HG03520 (cell line): ENCODE measurements around the gene UGGT2.
"Not testable (repeated sequence)": the region's sequence is repeated elsewhere in the genome, so short reads cannot be mapped to it uniquely, and the experiment has no call there.

Source experiments
- ATAC-seq: cut with Tn5 transposase; IDR thresholded peaks from one replicate; pipeline ENCODE4 v1.9.1; 2021; ENCODE audit warnings: mild to moderate bottlenecking, moderate library complexity; ENCODE audit not compliant: unreplicated experiment

Gene UGGT2

DNA sequence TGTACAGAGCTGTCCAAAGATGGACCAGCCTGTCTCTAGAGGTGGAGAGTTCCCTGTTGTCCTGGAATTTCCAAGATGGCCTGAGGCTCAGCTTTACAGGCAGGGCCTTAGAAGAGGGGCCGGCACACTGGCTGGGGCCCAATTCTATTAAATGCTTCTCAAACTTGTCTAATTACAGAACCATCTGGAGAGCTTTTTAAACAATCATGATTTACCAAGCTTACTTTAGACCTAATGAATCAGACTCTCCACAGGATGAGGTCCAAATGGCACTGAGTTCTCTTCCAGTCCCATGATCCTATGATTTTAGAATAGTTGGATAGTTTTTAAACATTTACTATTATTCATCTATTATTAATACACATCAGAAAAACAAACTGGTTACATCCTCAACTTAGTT is 252.8 kb downstream of the UGGT2 start:
- ATAC-seq = no peak

DNA sequence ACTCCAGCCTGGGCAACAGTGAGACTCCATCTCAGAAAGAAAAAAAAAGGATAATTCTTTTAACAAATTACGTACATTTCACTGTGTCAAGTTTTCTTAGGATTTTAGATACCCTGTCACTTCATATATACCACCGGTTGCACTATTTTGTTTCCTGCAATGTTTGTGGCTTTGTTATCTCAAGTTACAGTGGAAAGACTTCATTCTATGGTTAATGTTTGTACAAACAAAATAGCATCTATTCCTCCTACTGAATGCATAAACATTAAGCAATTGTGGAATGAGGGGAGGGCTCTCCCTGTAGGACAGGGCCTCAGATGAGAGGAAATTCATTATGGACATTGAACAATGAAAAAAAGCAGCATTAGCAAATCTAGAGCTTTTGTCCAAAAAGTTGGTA is 256.2 kb downstream of the UGGT2 start:
- ATAC-seq = no peak

- no peak for ATAC-seq
Measured at GRCh38 chr13:95793781-95794180, 259.4 kb downstream of the UGGT2 start.

GRCh38 chr13:95793018-95793555 is 260.1 kb downstream of the UGGT2 start:
- no peak for ATAC-seq

DNA sequence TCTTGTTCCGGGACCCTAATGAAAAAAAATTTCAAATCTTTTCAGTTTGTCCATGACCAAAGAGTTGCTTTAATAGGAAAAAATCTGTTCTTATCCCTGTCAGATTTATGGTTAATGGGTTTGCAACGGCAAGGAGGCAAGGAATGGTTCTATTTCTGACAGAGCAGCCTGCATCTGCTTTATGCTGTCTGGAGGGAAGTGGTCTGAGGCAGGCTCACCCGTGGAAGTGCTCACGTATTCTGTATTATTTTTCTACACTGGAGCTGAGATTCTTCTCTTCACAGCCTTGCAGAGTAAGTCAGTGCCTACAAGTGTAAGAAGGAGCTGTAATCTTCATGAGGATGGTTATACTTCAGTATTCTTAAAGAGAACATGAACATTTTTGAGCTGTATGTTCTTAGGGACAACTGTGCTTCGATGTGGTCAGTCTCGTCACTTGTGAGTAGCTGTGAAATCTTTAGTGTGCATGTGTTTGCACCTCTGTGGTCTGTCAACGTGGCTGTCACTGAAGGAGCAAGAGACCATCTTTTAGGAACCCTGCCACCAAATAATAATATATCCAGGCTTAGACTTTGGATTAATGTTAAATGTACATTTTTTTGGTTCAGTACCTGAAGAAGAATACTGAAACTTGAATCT is 262.0 kb downstream of the UGGT2 start:
- ATAC-seq = no peak

DNA sequence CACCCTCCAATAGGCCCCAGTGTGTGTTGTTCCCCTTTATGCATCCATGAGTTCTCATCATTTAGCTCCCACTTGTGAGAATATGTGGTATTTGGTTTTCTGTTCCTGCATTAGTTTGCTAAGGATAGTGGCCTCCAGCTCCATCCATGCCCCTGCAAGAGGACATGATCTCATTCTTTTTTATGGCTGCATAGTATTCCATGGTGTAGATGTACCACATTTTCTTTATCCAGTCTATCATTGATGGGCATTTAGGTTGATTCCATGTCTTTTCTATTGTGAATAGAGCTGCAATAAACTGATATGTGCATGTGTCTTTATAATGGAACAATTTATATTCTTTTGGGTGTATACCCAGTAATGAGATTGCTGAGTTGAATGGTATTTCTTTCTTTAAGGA is 263.9 kb downstream of the UGGT2 start:
- not testable (repeated sequence) for ATAC-seq

DNA sequence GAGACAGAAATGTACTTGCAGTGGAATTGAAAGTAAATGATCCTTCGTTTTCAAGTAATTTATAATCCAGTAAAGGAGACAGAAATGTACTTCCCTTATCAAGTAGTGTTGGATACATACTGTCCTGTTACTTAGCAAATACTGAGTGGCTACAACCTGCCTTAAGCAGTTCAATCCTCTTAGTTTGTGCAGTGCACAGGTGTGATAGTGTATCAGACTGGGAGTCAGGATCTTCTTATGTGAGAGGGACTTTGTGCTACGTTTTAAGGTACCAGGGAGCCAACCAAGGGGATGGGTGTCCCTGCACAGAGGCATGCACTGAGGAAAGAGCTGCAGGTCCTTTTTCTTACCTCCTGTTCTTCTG is 265.1 kb downstream of the UGGT2 start:
- ATAC-seq = no peak

DNA sequence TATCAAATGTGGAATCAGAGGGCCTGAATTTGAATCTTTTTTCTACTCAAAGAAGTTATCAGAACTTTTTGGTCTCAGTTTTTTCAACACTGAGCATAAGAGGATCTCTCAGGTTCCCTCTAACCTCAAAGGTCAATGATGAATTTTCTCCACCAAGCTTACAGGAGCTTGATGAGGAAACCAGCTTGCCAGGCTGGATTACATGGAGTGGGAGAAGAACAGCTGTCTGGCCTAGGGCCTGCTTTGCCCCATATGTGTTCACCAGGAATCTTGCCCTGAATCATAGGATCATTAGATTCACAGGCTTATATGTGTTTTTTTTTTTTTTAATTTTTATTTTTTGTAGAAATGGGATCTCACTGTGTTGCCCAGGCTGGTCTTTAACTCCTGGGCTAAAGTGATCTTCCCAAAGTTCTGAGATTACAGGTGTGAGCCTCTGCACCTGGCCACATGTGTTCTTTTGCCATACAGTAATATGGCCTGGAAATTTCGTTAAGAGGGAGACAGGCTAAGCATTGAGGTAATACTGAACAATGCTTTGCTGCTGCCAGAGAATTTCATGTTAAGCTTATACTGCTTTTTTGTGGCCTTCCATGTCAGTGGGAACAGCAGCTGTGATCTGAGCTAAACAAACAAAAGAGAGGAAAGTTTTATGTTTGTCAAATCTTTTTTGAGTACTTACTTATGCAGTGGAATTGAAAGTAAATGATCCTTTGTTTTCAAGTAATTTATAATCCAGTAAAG is 265.7 kb downstream of the UGGT2 start:
- no peak for ATAC-seq

- ATAC-seq = no peak
Measured at GRCh38 chr13:95784900-95785290, 268.3 kb downstream of the UGGT2 start.

- no peak for ATAC-seq
Measured at GRCh38 chr13:95784161-95784899, 268.9 kb downstream of the UGGT2 start.

DNA sequence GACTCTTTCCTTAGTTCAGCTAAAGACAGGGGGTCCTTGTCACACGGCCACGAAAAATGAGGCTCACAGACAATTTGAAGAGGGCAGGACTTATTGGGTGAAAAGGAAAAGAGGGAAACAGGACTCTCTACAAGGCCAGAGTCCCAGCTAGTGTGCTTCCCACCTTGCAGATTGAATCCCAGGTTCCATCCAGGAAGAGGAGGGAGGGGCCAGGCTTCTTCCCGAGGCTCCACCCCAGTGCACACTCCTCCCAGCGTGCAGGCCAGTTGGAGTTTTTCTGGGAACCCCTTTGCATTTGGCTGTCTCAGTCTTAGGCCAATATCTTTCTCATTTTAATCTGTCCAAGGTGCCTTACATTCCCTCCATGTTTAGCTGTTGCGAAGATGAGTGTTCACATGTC is 269.5 kb downstream of the UGGT2 start:
- no peak for ATAC-seq

- ATAC-seq = not testable (repeated sequence)
Measured at GRCh38 chr13:95781940-95782339, 271.3 kb downstream of the UGGT2 start.

DNA sequence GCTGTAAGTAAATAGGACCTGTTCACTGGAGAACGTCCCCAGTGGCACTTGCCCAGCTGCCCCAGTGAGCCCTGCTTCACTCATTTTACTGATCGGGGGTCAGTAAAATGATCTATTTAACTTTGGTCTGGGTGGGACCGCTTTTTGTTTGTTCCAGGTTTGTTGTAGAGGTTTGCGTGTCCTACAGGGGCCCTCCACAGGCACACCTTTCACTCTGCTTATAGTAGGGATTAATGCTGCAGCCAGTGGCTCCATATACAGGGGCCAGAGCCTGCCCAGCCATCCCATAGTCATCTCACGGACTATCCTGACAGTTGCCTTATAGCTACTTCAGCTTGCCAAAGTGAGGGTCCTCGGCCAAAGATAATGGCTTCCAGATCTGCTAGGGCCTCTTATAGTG is 272.2 kb downstream of the UGGT2 start:
- no peak for ATAC-seq

DNA sequence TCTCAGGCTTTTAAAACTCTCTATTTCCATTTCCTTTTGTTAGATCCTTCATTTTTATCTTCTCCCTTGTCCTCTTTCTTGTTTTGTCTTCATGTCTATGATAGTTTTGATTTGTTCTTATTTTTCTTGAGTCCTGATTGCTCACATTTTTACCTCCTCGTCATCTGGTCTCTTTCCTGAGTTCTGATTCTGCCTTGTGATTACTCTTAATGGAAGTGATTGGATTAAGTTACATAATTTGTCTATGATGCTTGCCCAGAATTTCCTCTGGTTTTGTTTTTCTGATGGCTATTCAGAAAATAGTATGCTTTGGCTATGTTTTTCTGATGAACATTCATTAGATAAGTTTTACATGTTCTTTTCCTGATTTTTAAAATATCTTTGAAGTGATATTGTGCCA is 273.7 kb downstream of the UGGT2 start:
- ATAC-seq = no peak

GRCh38 chr13:95771905-95772304 is 281.3 kb downstream of the UGGT2 start:
- ATAC-seq = no peak

DNA sequence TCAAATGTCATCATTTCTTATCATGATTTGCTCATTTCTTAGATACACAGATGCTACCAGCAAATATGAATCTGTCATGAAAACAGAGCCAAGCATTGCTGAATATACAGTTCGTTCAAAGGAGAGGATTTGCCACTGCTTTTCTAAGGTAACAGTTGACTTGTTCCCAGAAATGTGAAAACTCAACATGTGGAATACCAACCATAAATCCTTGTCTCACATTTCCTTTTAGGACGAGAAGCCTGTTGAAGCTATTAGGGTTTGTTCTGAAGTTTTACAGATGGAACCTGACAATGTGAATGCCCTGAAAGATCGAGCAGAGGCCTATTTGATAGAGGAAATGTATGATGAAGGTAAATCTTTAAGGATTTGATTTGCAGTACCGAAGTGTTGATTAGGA is 289.6 kb downstream of the UGGT2 start:
- no peak for ATAC-seq

- ATAC-seq = not testable (repeated sequence)
Measured at GRCh38 chr13:95762626-95763025, 290.6 kb downstream of the UGGT2 start.

- ATAC-seq = no peak
Measured at GRCh38 chr13:95756072-95756471, 297.1 kb downstream of the UGGT2 start.

- no peak for ATAC-seq
Measured at GRCh38 chr13:95754069-95754468, 299.1 kb downstream of the UGGT2 start.

- ATAC-seq = no peak
Measured at GRCh38 chr13:95752677-95753076, 300.5 kb downstream of the UGGT2 start.
